Activated CD8-positive, alpha-beta memory T cell treated with anti-CD3 and anti-CD28 coated beads for 4 hours (primary cell): ENCODE measurements around the gene FOXS1.
A peak's percentile ranks its signal among the peaks of the same experiment; 100 is the strongest.
"Not testable (repeated sequence)": the region's sequence is repeated elsewhere in the genome, so short reads cannot be mapped to it uniquely, and the experiment has no call there.

Experiments
- DNase-seq, 2 donors: peaks; one replicate each; pipeline ENCODE4 v3.0.0-alpha.2; 2020; ENCODE audit warnings: low read depth in 2 of 2

Gene FOXS1

DNA sequence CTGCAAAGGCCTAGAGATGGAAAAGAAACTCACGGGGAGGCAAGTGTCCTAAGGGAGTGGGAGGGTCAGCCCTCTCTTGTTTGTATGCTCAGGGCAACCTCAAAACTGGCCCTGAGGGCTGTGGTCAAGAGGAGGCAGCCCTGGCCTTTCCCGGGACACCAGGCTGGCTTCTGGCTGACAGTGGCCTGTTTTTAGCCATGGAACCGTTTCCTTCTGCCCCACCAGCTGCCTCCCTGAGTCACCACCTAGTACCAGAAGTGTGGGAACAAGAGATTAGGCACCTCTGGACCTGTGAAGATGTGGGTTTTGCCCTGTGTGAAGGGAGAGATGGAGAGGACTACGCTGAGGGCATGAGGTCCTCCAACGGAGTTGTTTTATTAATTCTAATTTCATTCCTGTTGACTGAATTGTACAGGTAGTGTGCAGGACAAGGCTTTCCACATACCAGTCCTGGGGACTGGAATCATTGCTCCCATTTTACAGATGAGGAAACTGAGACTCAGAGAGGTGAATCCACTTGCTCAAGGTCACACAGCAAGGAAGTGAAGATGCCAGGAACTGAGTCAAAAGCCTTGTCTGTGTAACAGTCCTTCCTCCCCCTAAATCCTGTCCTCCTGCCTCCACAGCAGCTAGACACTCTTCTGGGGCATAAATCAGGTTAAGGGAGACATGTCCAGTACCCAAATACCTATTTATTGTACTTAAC, 5.5 kb downstream of the FOXS1 start:
- no peak for DNase-seq

DNA sequence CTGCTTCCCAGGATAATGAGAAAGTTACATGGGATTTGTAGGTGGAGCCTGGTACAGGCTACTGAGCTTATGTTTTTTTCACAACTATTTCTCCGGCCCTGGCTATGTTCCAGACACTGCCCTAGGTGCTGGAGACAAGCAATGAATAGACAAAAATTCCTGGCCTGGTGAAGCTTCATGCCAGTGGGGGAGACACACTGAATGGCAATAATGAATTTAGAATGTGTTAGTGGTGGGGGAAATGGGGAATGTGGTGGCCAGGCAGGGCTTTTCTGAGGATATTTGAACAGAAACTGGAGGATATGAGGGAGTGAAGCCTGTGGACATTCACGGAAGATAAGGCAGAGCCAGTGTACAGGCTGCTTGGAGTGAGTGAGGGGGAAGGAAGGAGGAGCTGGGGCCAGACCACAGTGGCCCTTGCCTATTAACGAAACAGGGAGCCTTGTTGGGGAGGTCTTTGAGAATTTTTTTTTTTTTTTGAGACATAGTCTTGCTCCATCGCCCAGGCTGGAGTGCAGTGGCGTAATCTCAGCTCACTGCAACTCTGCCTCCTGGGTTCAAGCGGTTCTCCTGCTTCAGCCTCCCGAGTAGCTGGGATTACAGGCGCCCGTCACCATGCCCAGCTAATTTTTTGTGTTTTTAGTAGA, 6.6 kb downstream of the FOXS1 start:
- no peak for DNase-seq

DNA sequence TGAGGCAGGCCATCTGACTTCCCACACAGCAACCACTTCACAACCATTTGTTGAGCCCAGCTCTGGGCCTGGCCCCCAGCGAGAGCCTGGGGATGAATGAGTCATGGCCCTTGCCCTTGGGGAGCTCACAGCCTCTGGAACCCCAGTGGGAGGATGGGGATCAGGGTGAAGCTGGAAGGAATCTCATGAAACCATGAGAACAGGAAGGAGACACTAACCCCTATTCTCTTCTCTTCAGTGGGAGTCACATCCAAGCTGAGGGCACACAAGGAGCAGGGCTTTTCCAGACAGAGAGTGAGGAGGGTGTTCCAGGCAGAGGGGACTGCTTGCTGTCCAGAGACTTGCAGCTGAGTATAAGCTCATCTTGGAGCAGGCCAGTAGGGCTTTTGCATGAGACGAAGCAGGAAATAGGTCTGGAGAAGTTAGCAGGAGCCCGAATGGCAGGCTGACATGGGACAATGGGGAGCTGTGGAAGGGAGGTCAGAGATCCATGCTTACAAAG, 7.5 kb downstream of the FOXS1 start:
- DNase-seq = no peak

DNA sequence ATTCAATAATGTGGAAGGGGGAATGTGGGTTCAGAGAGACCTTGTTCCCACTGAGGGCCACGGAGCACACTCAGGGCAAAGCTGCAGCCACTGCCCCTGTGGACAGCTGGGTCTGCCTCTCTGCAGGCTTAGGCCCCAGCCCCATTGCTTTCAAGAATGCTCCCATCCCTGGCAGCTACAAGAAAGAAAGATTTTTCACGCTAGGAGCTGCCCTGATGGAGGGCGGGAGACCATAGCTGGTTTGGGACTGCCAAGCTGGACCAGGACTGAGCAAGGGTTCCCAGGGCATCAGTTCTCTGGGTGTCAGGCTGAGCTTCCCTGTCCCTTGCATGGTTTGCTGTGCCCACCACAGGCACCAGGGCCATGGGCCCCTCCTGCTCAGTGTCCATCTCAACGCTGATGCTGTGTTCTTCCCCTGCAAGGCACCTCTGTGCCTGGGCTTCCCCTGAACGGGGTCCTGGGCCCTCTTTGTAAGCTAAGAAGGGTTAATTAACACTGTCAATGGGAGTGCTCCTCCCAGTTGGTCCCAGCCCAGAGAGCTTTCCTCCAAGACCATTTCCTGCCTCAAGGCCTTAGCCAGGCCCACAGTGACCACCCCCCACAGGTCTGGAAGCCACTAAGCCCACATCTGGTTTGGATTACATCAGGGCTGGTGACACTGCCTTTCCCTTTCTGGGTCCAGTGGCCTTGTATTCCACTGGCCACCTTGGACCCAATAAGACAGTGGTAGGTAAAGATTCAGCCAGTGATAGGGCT, 8.4 kb downstream of the FOXS1 start:
- DNase-seq = no peak

DNA sequence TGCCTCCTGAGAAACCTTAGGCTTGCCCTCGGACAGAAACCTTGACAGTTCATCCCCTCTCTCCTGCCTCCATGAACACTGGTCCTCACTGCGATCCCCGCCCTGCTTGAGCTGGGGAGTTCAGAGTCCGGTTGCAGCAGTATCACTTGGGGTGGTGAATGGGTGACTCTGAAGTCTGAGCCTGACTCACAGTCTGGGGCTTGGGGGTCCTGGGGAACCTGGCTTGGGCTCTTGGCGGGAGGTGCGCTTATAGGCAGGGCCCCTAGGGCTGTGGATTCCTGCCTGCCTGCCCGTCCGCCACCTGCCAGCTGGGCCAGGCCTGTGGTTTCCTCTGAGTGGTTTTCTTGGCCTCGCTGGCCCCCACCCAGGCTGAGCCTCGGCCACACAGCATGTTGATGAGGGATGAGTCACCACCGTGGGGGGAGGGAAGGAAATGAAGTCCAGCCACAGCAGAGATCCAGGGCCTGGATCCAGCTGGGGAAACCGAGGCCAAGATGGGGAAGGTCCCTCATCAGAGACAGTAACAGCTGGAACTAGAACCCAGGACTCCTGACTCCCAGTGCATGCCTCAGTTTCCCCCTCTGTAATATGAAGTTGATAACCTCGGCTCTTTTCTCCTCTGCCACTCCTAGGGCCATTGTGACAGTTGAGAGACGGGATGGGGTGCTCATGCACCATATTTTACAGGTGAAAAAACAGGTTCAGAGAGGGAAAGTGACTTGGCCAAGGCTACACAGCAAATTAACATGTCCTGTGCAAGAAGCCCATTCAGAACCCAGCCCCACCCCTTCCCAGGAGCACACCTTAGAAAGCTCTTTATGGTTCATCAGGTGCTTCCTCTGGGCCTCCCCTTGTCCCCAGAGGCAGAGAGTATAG, 9.2 kb downstream of the FOXS1 start:
- peak in 1 of 2 donors; percentile 6 for DNase-seq

DNA sequence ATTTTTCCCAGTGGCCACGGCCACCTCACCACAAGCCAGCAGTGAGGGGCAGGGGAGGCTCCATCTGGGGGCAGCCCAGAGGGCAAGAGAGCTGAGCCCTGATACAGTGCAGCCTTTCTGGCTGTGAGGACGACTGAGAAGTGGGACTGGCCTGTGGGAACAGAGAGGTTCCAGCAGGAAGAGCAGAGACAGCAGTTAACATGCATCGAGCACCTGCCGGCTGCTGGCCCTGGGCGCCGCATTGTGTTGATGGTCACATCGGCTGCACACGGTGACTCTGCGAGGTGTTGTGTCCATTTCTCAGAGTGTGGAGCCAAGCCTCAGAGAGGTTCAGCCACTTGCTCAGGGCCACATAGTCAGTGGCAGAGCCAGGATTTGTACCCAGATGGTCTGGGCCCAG, 9.8 kb downstream of the FOXS1 start:
- no peak for DNase-seq

DNA sequence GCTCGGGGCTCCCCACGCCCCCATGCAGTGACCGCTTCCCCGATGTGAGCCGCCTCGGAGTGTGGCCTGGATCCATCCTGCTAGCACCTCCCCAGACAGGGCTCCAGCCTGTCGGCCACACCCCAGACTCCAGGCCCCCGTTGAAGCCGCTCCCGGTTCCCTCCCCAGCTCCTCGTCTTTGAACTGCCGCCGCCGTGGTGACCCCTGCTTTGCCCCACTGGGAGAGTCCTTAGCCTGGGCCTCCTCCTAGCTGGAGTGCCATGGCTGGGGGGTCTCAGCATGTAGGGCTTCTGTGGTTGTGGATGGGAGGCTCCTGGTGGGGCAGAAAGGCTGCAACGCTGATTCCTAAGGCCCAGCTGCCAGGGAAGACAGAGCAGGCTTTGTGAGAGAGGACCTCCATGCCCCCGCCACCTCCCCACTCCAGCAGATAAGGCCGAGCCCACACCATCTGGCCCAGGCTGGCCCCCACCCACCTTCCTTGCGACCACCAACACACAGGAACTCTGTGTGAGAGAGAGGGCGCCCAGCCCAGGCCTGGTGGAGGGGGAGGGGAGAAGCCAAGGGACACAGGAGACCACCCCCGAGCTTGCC, 11.4 kb downstream of the FOXS1 start:
- no peak for DNase-seq

DNA sequence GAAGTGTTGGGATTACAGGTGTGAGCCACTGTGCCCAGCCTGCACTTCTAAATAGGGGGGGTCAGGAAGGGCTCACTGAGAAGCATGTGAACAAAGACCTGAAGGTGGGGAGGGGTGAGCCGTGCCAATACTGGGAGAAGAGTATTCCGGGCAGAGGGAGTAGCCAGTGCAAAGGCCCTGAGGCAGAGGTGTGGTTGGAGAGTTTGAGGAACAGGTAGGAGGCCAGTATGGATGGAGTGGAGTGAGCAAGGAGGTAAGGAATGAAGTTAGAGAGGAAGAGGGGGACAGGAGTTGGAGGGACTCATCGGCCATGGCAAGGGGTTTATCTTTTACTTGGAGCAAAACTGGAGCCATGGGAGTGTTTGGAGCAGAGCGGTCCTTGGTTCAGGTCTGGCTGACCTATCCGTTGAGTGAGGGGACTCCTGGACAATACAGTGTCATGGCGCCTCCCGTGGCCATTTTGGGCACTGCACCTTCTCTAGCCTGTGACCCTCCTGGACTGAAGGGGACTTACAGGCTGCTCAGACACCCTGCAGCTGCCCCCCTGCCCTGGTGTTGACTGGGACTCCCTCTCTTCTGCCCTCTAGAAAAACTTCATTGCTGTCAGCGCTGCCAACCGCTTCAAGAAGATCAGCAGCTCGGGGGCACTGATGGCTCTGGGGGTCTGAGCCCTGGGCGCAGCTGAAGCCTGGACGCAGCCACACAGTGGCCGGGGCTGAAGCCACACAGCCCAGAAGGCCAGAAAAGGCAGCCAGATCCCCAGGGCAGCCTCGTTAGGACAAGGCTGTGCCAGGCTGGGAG, 12.1 kb downstream of the FOXS1 start:
- peak in 1 of 2 donors; percentile 25 for DNase-seq

DNA sequence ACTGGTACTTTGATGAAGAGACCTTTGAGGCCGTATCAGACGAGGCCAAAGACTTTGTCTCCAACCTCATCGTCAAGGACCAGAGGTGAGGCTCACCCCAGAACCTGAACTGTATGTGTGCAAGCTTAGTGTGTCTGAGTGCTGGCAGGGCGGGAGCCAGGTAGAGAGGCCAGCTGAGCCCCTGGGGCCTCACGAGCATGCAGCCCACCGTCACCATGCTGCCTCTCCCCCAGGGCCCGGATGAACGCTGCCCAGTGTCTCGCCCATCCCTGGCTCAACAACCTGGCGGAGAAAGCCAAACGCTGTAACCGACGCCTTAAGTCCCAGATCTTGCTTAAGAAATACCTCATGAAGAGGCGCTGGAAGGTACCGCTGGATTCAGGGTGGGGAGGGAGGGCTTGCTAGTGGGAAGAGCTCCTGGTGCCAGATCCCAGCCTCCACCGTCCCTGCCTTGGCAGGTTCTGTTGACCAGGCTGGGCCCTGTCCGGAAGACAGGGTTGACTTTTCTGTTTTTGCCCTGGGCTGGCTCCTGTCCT, 13.6 kb downstream of the FOXS1 start:
- no peak for DNase-seq

DNA sequence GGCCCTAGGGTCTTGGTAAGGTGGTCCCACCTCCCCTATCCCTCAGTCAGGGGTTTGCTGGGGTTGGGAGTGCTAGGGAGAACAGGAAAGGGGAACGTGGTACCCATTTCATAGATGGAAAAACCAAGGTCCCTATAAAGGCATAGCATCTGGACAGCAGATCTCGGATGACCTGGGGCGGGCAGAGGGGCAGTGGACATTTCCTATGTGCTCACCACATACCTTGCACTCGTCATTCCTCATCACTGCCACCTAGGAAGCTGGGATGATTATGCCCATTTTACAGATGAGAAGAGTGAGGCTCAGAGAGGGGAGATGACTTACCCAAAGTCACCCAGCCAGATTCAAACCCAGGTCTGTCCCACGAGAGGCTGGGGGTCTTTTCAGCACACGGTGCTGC, 14.2 kb downstream of the FOXS1 start:
- no peak for DNase-seq

DNA sequence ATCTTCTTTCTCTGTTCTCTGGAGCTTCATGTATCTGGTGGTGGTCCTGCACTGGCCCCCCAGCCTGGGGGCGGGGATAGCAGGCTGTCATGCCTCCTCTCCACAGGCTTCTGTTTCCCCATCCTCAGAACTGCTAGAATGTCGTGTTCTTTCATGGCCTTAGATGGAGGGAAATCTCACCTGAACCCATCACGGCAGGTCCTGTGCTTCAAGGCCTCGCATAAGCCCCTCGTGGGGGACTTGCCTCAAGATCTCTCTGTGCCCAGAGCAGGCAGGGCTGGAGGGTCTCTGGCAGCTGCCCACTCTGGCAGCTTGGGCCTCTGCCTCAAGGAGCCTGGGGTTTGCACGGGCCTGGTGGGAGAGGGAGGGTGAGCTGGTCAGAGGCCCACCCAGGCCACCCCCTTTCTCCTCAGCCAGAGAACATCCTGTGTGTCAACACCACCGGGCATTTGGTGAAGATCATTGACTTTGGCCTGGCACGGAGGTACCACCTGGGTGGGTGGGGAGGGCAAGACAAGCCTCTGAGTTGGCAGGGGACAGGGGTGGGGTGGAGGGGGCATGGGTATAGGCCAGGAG, 14.9 kb downstream of the FOXS1 start:
- no peak for DNase-seq

DNA sequence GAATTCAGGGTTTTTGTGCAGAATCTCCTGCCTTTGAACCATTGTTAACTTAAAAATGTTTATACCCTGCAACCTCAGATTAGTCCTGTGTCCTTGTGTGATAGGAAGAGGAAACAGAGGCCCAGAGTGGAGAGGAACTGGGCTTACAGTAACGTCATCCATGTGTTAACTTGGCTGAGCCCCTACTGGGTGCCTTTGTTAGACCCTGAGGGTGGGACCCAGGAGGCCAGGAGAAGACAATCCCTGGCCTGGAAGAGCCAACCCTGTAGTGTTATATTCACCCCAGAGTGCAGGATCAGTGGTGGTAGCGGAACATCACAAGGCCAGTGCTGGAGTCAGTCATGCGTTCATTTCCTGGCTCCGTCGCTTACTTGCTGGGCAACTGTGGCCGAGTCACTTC, 15.7 kb downstream of the FOXS1 start:
- DNase-seq = no peak

DNA sequence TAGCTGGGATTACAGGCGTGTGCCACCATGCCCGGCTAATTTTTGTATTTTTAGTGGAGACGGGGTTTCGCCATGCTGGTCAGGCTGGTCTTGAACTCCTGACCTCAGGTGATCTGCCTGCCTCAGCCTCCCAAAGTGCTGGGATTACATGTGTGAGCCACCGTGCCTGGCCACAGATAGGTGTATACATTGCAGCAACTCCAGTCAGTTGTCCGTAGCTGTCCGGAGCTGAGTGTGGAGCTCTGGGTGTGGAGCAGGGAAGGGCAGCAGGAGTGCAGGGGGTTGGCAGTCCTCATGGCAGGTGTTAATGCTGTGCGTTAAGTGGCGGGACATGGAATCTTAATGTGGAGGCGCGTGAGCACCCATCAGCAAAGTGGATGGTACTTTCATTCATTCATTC, 17.4 kb downstream of the FOXS1 start:
- DNase-seq = not testable (repeated sequence)

DNA sequence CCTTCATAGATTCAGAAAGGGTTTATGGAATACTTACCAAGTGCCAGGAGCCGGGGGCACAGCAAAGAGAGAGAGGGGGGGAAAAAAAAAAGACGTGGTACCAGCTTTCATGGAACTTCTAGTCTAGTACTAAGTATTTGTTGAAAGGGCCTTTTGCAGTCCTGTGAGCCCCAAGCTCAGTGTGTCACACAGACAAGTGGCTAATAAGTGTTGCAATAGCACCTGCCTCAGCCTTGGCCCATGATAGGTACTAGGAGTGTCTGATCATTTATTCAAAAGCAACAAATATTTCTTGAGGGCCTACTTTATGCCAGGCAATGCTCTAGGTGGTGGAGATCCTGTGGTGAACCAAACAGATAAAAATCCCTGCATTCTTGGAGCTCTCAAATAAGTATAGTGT, 18.3 kb downstream of the FOXS1 start:
- DNase-seq = no peak

DNA sequence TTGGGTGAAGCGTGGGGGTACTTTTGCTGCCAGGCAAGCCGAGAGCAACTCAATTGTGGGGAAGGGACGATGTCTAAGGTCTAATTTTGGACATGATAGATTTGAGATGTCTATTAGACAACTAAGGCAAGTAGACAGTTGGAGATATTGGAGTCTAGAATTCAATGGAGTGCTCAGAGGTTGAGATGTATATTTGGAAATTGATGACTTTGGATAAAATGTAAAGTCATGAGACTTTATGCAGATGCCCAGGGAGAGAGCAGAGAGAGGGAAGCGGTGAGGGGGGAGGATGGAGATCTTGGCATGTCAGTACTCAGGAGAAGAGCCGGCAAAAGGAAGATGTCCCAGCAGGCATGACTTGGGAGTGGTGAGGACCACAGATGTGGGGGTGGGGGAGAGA, 19.3 kb downstream of the FOXS1 start:
- no peak for DNase-seq

DNA sequence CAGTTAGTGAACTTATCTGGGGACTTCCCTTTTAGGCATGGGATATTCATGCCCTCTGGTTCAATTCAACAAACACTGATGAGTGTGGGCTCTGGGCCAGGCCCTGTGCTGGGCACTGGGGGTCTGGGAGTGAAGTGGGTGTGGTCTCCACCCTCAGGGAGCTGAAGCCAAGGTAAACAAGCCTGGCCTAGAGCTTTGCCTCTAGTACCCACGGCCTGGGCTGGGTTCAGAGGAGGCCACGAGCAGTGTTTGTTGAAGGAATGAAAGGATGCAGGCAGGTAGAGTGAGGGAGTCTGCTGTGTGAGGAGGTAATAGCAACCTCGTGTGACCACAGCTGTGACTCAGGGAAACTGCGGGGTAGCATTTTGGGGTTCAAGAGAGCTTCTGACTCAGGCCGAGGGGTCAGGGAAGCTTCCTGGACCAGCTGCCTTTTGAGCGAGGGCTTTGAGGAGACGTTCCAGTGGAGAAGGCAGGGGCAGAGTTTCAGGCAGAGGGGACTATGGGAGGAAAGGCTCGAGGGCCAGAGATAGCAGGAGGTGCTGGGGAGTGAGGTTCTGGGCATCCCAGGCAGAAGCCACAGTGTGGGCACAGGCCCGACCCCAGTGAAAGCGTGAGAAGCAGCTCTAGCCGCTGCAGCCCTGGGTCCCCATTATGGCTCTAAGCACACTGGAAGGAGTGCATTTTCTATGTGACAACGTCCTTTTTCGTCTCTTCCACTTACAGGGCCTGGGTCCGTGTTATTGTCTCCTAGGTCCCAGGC, 20.7 kb downstream of the FOXS1 start:
- DNase-seq = no peak

DNA sequence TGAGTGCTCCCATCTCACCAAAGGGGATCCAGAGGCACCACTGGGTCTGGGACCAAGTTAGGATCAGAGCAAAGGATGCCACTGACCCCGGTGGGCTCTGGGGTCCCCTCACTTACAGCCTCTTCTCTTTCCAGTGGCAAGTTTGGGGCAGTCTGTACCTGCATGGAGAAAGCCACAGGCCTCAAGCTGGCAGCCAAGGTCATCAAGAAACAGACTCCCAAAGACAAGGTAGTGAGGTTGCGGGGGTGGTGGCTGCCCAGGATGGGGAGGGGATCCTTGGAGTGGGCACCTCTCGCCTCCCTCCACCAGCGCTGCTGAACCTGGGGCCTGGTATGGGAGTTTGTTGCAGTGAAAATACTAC, 21.3 kb downstream of the FOXS1 start:
- DNase-seq = no peak

DNA sequence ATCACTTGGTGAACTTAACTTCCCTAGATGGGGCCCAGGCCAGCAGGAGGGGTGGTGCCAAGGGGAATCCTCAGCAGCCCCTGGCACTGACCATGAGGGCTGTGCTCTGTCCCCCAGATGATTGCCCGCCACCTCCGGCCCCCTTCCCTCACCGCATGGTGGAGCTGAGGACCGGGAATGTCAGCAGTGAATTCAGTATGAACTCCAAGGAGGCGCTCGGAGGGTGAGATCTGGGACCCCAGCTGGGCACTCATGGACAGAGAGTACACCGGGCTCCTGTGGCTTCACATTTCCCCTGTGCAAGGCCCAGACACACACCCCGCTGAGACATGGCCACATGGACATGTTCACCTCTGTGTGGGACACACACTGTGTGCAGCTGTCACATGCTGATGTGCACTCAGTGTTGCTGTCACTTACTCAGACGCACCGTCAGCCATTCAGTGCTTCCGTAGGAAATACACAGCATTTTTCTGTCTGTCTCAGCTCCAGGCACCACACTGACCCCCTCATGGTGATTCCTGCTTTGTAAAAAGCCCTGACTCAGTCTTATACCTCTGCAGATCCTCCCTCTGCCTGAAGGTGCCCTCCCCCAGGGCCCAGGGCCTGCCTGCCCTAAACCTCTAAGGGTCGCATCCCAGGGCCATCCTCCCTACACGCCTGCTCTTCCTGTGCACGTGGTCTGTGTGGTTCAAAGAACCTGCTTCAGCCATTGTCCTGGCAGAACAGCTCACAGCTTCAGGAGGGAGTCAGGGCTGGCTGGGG, 21.9 kb downstream of the FOXS1 start:
- no peak for DNase-seq
